ENCODE measurements around the gene CCDC110.

CCDC110 gene

DNA sequence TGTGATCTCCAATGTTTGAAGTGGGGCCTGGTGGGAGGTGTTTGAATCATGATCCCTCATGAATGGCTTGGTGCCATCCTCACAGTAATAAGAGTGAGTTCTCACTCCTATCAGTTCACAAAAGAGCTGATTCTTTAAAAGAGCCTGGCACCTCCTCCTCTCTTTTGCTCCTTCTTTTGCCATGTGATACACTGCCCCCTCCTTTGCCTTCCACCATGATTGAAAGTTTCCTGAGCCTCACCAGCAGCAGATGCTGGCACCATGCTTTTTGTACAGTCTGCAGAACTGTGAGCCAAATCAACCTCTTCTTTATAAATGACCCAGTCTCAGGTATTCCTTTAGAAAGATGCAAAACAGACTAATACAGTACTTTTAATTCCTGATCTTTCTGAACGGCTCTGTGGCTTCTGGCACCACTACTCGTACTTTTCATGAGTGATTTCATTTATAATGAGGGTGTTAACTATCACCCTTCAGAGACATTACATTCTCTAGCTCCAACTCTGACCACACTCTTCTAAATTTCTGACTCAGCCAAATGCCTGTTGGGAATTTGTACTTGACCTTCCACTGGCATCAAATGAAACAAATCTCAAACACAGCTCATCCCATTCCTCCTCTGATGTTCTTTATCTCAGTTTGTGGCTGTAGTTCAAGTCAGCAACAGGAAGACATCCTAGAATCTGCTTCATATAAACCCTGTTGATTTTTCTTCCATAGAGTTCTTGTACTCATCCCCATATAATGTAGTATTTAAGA is 50.0 kb downstream of the CCDC110 start:
- DNase-seq (ENCODE audit: low read depth in 2 of 2), result no peak

DNA sequence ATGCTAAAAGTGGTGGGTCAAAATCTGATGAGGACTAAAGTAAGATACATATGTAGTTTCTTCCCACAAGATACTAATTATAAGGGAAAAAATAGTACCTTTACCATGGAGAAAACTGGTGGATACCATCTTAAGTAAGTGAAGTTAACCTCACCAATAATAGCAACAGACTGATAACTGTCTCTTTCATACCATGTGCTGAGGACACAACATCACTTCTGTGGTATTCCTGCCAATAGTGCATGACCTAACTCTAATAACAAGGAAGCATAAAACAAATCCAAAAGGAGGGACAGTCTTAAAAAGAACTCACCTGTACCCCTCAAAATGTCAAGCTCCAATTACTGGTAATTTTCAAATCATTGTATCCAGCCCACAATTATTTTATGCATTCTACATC is 54.6 kb downstream of the CCDC110 start:
- no peak for DNase-seq (ENCODE audit: low read depth in 2 of 2)

DNA sequence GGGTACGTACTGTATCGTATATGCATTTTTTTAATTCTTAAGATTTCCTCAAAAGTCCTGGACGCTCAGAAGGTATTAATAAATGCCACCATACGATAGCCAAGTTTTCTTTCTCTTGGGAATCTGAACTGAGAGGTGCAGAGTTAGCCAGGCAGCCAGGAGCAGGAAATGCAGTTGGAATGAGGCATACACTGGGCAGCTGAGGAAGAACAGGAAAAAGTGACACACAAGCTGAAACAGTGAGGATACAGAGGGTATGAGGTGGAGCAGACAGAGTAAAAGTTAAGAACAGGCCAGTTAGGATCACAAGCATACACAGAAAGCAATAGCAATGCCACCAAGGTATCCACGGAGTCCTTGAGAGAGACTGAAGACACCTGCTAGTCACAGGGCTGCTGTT is 59.1 kb downstream of the CCDC110 start:
- DNase-seq (ENCODE audit: low read depth in 2 of 2), result no peak

DNA sequence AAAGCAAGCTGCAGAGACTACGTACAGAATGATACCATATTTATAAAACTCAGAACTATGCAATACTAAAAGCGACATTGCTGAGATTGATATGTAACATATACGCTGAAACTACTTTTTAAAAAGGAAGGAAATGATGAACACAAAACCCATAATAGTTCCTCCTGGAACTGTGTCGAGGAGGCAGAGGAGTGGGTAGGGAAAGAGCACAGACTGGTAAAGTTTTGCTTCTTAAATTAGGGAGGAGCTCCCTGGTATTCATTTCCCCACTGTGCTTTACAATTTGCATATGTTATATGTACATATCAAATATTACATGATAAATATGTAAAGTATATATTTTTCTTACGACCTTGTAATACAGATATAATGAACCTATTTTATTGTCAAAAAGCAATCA is 59.7 kb downstream of the CCDC110 start:
- DNase-seq (ENCODE audit: low read depth in 2 of 2), result no peak

DNA sequence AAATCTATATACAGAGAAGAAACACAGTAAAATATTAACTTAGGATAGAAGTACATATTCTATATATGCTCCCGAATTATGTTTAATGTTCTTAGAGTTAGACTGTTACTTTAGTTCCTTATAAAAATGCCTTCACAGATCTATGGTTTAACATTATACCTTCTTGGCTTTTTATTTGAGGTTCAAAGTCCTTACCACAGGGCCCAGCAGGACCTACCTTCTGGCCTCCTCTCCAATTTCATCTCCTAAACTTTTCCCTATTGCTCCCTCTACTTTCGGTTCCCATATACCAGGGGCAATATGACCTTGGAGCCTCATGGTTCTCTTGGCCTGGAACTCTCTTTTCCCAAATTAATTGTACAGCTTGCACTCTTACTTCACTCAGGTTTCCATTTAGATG is 63.1 kb downstream of the CCDC110 start:
- no peak for DNase-seq (ENCODE audit: low read depth in 2 of 2)

DNA sequence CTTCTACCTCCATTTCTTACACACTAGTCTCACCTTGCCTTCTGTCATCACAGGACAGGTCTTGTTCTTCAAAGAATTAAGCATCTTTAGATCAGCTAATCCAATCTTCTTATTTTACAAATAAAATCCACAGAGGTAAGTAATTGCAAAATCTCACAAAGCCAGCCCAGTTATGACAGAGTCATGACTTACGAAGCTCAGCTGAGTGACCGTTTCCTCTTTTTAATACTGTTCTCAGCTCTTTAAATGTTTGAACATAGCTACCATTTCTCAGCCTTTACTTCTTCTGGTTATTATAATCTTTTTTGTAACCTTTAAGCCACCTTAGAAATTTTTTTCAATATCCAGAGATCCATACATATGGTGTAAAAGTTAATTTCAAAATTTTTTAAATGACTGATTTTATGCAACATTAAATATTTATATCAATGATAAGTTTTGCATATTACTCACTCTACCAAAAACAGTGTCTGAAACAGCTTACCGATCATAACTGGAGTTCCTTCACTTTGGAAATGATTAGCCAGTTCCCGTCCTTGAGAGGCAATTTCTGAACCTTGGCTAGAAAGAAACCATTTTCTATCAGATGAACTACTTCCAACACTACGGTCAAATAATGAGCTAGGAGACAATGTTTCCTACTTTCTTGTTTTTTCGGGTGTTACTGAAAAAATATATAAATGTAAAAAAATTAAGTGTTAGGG is 66.1 kb downstream of the CCDC110 start:
- DNase-seq (ENCODE audit: low read depth in 2 of 2), result no peak

DNA sequence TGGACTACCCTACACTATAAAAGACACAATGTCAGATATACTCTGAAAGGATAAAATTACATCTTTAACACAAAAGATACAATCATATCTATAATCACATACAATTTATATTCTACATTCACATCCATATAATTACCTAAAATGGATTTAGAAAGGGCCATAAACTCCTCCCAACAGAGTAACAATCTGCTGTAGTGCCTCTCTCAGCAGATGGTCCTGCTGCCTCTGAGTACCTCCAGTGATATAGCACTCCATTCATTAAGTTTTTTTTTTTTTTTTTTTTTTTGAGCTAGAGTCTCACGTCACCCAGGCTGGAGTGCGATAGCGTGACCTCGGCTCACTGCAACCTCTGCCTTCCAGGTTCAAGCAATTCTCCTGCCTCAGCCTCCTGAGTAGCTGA is 67.5 kb downstream of the CCDC110 start:
- no peak for DNase-seq (ENCODE audit: low read depth in 2 of 2)

DNA sequence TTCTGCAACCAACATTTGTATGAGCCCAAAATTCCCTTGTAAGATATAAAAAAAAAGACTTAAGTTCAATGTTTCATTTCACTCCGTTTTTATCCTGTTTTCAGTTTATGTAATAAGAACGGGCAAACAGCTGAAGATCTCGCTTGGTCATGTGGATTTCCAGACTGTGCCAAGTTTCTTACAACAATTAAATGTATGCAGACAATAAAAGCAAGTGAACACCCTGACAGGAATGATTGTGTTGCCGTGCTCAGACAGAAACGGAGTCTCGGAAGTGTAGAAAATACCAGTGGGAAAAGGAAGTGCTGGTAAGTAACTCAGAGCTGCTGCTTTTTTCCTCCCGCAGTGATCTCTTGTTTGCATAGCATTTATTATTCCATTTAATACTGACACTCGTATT is 72.1 kb downstream of the CCDC110 start:
- DNase-seq (ENCODE audit: low read depth in 2 of 2), result no peak

DNA sequence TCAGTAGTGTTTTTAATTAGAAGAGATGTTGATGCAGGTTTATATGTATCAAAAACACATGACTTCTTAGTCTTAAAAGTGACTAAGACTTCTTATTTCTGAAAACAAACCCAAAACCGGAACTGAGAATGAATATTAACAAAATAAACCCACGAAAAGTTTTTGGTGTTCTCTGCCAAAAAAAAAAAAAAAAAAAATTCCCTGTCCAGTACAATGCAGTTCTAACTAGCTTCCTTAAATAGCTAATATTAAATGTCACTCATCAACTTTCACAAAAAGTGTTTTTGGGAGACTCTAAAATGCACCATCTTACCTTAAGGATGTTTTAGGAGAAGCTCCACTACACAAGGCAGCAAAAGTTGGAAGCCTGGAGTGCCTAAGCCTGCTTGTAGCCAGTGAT is 72.9 kb downstream of the CCDC110 start:
- no peak for DNase-seq (ENCODE audit: low read depth in 2 of 2)

DNA sequence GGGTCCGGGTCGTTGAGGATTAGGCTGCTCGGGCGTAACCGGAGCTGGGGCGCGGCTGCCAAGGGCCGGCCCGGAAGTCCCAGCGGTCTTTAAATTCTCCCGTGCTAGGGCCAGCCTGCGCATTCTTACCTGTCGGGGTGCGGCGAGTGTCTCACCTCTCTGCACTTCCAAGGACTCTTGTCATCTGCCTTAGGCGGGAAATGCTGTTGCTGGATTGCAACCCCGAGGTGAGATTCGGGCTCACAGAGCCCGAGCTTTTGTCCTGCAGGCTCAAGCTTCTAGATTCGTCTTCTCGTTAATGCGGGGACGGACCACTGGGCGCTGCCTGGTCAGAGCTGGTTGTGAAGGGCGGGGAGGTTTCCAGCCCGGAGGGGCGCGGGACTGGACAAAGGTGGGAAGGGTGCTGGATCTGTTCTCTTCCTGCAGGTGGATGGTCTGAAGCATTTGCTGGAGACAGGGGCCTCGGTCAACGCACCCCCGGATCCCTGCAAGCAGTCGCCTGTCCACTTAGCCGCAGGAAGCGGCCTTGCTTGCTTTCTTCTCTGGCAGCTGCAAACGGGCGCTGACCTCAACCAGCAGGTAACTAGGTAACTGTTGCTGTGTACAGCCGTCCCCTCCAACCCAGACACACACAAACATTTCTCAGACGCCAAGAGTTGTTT is 74.7 kb downstream of the CCDC110 start, which contains the start of gene ANKRD37:
Gene ANKRD37, plus strand, starts transcription at position 118 of the 662 bp plus-strand sequence. Its CDS starts 83 bp downstream, at position 201.
- no peak for DNase-seq (ENCODE audit: low read depth in 2 of 2)

DNA sequence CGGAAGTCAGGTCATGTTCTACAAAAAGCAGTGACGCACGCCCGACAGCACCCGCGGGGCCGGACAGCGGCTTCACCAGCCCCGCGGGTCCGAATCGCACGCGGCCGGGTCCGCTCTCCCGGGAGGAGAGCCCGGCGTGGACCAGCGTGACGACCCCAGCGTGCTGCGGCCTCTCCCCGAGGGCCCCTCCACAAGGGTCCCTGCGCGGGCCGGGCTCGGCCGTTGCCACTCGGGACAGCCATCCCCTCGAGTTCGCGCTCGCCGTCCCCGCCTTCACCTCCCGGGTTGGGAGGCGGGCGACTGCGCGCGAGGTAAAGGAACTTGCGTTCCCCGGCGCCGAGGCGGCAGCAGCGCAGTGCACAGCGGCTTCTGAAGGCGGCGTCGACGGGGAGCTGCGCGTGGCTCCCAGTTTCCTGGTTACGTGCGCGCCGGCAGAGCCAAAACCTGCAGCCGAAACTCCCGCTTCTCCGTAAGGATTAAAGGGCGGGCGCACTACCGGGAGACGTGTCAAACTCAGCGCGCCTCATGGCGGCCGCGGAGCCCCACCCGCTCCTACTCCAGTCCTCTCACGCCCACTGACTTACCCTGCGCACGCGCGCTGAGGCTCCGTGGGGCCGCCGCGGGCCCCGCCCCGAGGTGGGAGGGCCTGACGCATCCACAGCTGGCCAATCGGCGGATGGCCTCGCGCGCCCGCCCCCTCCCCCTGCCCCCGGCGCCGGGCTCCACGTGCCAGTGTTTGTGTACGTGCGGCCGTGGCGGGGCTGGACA is 75.4 kb downstream of the CCDC110 start:
- DNase-seq (ENCODE audit: low read depth in 2 of 2), result peak; percentile 90 to 92

DNA sequence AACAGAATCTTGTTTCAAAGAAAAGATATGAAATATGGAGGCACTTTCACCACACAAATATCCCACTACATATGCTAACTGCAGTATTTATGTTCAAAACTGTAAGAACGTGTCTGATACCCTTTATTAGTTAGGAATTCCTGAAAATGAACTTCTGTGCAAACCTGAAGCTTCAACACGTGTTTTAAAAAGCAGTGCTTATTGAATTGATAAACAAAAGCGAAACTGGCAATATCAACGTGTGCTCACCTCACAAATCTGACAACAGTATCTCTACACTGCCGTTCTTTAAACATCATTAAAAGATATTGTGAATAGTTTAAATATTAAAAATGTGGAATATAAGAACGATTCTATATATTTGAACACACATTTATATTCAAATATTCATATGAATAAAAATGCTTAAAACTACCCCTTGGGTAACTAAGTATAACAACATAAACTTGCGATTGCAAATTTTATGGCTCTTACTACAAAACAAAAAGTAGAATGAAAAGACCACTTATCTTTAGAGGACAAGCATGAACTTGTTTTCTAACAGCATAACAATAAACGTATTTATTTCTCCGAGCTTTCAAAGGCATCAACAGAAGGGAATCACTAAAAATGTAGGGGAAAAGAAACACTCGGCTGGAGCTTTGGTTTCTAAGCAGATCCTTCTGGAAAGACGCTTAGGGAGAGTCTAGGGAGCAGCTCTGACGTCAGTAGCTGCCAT is 76.1 kb downstream of the CCDC110 start, which contains the start of gene LRP2BP:
Gene LRP2BP, minus strand, starts transcription at position 687 of the 718 bp plus-strand sequence. CDS start 17,738 bp downstream, outside the sequence.
- DNase-seq (ENCODE audit: low read depth in 2 of 2), result no peak

All from stimulated activated CD8-positive, alpha-beta memory T cell treated with anti-CD3 and anti-CD28 coated beads, Interleukin-2, amount 100 ng/mL, for 1 hour (primary cell).